ENCODE measurements around the gene TUBG2.

DNA sequence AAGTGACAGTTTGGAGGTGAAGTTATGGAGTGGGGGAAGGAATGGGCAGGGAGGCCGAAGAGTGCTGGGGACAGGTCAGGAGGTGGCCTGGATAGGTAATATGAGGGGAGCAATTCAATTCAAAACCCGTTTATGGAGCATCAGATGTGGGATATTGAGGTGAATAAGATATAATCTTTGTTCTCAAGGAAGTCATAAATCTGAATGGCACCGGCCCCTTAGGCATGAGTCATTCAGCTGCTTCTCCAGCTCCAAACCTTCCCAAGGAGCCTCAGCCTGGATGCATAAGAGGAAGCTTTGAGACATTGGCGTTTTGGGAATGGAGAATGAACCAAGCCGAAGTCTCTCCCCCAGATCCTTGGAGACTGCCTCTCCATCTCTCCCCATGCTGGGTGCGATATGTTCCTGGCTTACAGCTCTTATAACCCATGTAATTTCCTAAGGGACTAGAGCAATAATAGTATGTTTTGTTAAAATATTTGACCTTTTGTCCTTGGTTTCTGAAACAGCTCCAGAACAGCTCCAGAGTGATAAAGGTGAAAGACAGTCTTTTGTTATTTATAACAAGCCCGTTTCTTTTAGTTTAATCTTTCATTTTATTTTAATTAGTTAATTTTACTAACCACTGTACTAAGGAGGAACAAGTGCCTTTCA is 1.7 kb downstream of the TUBG2 start:
- TF ChIP-seq POLR2A (IDR thresholded peaks at IDR 0.05), result no peak
- TF ChIP-seq CTCF (IDR thresholded peaks at IDR 0.05), result no peak
